HUES6 (cell line): ENCODE data around the gene CMAS.
"Not testable (repeated sequence)": the region's sequence is repeated elsewhere in the genome, so short reads cannot be mapped to it uniquely, and the experiment has no call there.

Source experiments
- H3K27ac ChIP-seq: 2 replicates; pipeline ENCODE4 v1.7.0; 2013; ENCODE audit warnings: low read depth, mild to moderate bottlenecking, low read length, inconsistent platforms
- H3K27me3 ChIP-seq: 2 replicates; pipeline ENCODE4 v1.6.1; 2013; ENCODE audit warnings: low read length; ENCODE audit not compliant: control insufficient read depth, insufficient read depth
- H3K36me3 ChIP-seq: 2 replicates; pipeline ENCODE4 v1.6.1; 2013; ENCODE audit warnings: low read length; ENCODE audit not compliant: control insufficient read depth, insufficient read depth
- H3K4me1 ChIP-seq: 2 replicates; pipeline ENCODE4 v1.6.1; 2013; ENCODE audit warnings: low read length; ENCODE audit not compliant: control insufficient read depth, insufficient read depth
- H3K4me3 ChIP-seq: 2 replicates; pipeline ENCODE4 v1.5.1; 2013; ENCODE audit warnings: low read depth, low read length
- H3K9ac ChIP-seq: one replicate; pipeline ENCODE4 v1.6.1; 2013; ENCODE audit warnings: mild to moderate bottlenecking, low read length
- H3K9me3 ChIP-seq: 2 replicates; pipeline ENCODE4 v1.6.1; 2013; ENCODE audit warnings: low read depth, low read length; ENCODE audit not compliant: control insufficient read depth, insufficient read depth

Gene CMAS

GRCh38 chr12:22047494-22047893 lies 1.5 kb downstream of the CMAS start:
- Histone ChIP-seq H3K4me1 (peaks cover 24% of the 10 kb centered on the region), H3K27me3 (no peaks in the 10 kb centered on the region), H3K36me3 (0 out of 2 replicates have a peak, but pooled peaks cover 5% of the 10 kb centered on the region), H3K9ac (no peak overlapping the region), H3K4me3 (peak overlapping the region; percentile 95), H3K9me3 (no peaks in the 10 kb centered on the region), H3K27ac (no peak overlapping the region)

- H3K27me3 ChIP-seq = no peaks in the 10 kb centered on the region
- peak overlapping the region; percentile 95 for H3K4me3 ChIP-seq
- no peaks in the 10 kb centered on the region for H3K9me3 ChIP-seq
- H3K27ac ChIP-seq = peak overlapping the region; percentile 27; the same call in 1 of the 2 replicates
- 0 out of 2 replicates have a peak, but pooled peaks cover 5% of the 10 kb centered on the region for H3K36me3 ChIP-seq
- peaks cover 24% of the 10 kb centered on the region for H3K4me1 ChIP-seq
- no peak overlapping the region for H3K9ac ChIP-seq
Observed at GRCh38 chr12:22048351-22049041, 2.5 kb downstream of the CMAS start.

- H3K27ac ChIP-seq = no peak overlapping the region
- H3K4me1 ChIP-seq = peaks cover 24% of the 10 kb centered on the region
- H3K9ac ChIP-seq = no peak overlapping the region
- no peaks in the 10 kb centered on the region for H3K9me3 ChIP-seq
- 0 out of 2 replicates have a peak, but pooled peaks cover 7% of the 10 kb centered on the region for H3K36me3 ChIP-seq
- H3K4me3 ChIP-seq = no peak overlapping the region
- H3K27me3 ChIP-seq = no peaks in the 10 kb centered on the region
Observed at GRCh38 chr12:22050078-22050477, 4.1 kb downstream of the CMAS start.

GRCh38 chr12:22051114-22051698 lies 5.2 kb downstream of the CMAS start:
- H3K4me1 ChIP-seq = peaks cover 24% of the 10 kb centered on the region
- no peak overlapping the region for H3K4me3 ChIP-seq
- peaks cover 18% of the 10 kb centered on the region for H3K36me3 ChIP-seq
- no peak overlapping the region for H3K9ac ChIP-seq
- H3K27ac ChIP-seq = no peak overlapping the region
- H3K27me3 ChIP-seq = no peaks in the 10 kb centered on the region
- no peaks in the 10 kb centered on the region for H3K9me3 ChIP-seq

GRCh38 chr12:22052994-22053393 lies 7.0 kb downstream of the CMAS start:
- H3K4me1 ChIP-seq = peaks cover 11% of the 10 kb centered on the region
- not testable (repeated sequence) for H3K9me3 ChIP-seq, H3K27ac ChIP-seq, H3K4me3 ChIP-seq, H3K27me3 ChIP-seq, H3K9ac ChIP-seq
- peaks cover 36% of the 10 kb centered on the region for H3K36me3 ChIP-seq

- H3K9ac ChIP-seq = no peak overlapping the region
- H3K4me3 ChIP-seq = no peak overlapping the region
- no peaks in the 10 kb centered on the region for H3K27me3 ChIP-seq
- no peaks in the 10 kb centered on the region for H3K4me1 ChIP-seq
- no peak overlapping the region for H3K27ac ChIP-seq
- H3K36me3 ChIP-seq = peaks cover 39% of the 10 kb centered on the region
- H3K9me3 ChIP-seq = no peaks in the 10 kb centered on the region
Observed at GRCh38 chr12:22054155-22054554, 8.1 kb downstream of the CMAS start.

- Histone ChIP-seq H3K27ac (no peak overlapping the region), H3K27me3 (no peaks in the 10 kb centered on the region), H3K9ac (no peak overlapping the region), H3K9me3 (no peaks in the 10 kb centered on the region), H3K4me1 (no peaks in the 10 kb centered on the region), H3K36me3 (peaks cover 57% of the 10 kb centered on the region), H3K4me3 (no peak overlapping the region)
Observed at GRCh38 chr12:22056607-22057006, 10.6 kb downstream of the CMAS start.

GRCh38 chr12:22059976-22060647 lies 14.1 kb downstream of the CMAS start:
- H3K4me3 ChIP-seq = no peak overlapping the region
- H3K9ac ChIP-seq = no peak overlapping the region
- H3K27ac ChIP-seq = no peak overlapping the region
- no peaks in the 10 kb centered on the region for H3K9me3 ChIP-seq
- H3K27me3 ChIP-seq = no peaks in the 10 kb centered on the region
- no peaks in the 10 kb centered on the region for H3K4me1 ChIP-seq
- peaks cover 74% of the 10 kb centered on the region for H3K36me3 ChIP-seq

- H3K9ac ChIP-seq = no peak overlapping the region
- peaks cover 45% of the 10 kb centered on the region for H3K36me3 ChIP-seq
- no peak overlapping the region for H3K27ac ChIP-seq
- H3K4me1 ChIP-seq = no peaks in the 10 kb centered on the region
- H3K9me3 ChIP-seq = no peaks in the 10 kb centered on the region
- H3K4me3 ChIP-seq = no peak overlapping the region
- no peaks in the 10 kb centered on the region for H3K27me3 ChIP-seq
Observed at GRCh38 chr12:22064968-22065367, 18.9 kb downstream of the CMAS start.

- Histone ChIP-seq H3K4me1 (no peaks in the 10 kb centered on the region), H3K27ac (no peak overlapping the region), H3K4me3 (no peak overlapping the region), H3K9ac (no peak overlapping the region), H3K36me3 (peaks cover 35% of the 10 kb centered on the region), H3K27me3 (no peaks in the 10 kb centered on the region), H3K9me3 (no peaks in the 10 kb centered on the region)
Observed at GRCh38 chr12:22066310-22066709, 20.3 kb downstream of the CMAS start.

GRCh38 chr12:22069851-22070250 lies 23.8 kb downstream of the CMAS start:
- peaks cover 15% of the 10 kb centered on the region for H3K36me3 ChIP-seq
- no peaks in the 10 kb centered on the region for H3K4me1 ChIP-seq
- no peak overlapping the region for H3K9ac ChIP-seq
- H3K27ac ChIP-seq = no peak overlapping the region
- peaks cover 8% of the 10 kb centered on the region; the same call in 1 of the 2 replicates for H3K9me3 ChIP-seq
- H3K27me3 ChIP-seq = no peaks in the 10 kb centered on the region
- no peak overlapping the region for H3K4me3 ChIP-seq
